Type B pancreatic cell (in vitro differentiated cells): ENCODE data around the gene LETMD1. TPM values are rescaled to one million over a fixed set of nuclear protein-coding genes. Genes with fewer than 3 reads are reported as not detected.

Source experiments
- total RNA-seq: library from RNA; stranded (reverse); gene quantifications from 2 replicates; pipeline ENCODE4 v1.2.1, GENCODE V29; 2021; ENCODE audit warnings: low replicate concordance

The LETMD1 gene
- total RNA-seq, 1 donor from 2014 or later: 67.8 TPM

Other genes with a start within 250 kb of the LETMD1 start
- gene TMPRSS12, start 205.4 kb upstream of the LETMD1 start, total RNA-seq: 0.45 TPM in 1 of 2 replicates, not detected in the other
- not detected in 2 replicates for gene HIGD1C, start 95.8 kb upstream of the LETMD1 start, total RNA-seq
- 56.3 and 62.9 TPM in 2 replicates for gene SLC11A2, start 21.9 kb upstream of the LETMD1 start, total RNA-seq
- 32.1 and 55.5 TPM in 2 replicates for gene CSRNP2, start 35.3 kb downstream of the LETMD1 start, total RNA-seq
- 31.7 and 40.7 TPM in 2 replicates for gene TFCP2, start 124.8 kb downstream of the LETMD1 start, total RNA-seq
- 5.6 and 6.6 TPM in 2 replicates for gene POU6F1, start 169.7 kb downstream of the LETMD1 start, total RNA-seq
- 89.0 and 149 TPM in 2 replicates for gene DAZAP2, start 190.5 kb downstream of the LETMD1 start, total RNA-seq
- gene SMAGP, start 222.1 kb downstream of the LETMD1 start, total RNA-seq: 35.5 and 80.7 TPM in 2 replicates